PC-9 (cell line): ENCODE measurements around the gene OOSP1.

Source experiments
- EZH2 ChIP-seq: fragments of 200-600 bp; sonication (generic); IDR thresholded peaks from 2 replicates; pipeline ENCODE4 v1.8.0; 2017; ENCODE audit warnings: antibody characterized with exemption, low read depth
- TF ChIP-seq, protein P1 (sequence below): fragments of 200-600 bp; sonication (generic); conservative IDR thresholded peaks from 2 replicates; pipeline ENCODE4 v1.6.1; 2017; ENCODE audit warnings: mixed run types, antibody characterized with exemption, mild to moderate bottlenecking, moderate library complexity

DNA sequence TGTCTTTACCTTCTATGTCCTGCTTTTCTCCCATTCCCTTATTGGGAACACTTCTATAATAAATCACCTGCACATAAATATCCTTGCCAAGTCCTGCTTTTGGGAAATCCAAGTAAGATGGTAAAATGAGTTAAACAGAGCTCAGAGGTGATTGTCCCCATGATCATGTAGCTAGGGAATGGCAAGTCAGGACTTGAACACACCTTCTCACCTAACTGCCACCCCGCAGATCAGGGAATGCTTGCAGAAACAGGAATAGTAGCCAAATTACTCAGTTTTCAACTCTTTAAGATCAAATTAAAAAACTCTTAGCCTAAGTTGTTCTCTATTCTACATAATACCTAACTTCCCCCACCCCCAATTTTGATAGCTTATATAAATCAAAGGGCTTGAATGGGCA lies 43.6 kb upstream of the OOSP1 start:
- TF ChIP-seq, protein P1, sequence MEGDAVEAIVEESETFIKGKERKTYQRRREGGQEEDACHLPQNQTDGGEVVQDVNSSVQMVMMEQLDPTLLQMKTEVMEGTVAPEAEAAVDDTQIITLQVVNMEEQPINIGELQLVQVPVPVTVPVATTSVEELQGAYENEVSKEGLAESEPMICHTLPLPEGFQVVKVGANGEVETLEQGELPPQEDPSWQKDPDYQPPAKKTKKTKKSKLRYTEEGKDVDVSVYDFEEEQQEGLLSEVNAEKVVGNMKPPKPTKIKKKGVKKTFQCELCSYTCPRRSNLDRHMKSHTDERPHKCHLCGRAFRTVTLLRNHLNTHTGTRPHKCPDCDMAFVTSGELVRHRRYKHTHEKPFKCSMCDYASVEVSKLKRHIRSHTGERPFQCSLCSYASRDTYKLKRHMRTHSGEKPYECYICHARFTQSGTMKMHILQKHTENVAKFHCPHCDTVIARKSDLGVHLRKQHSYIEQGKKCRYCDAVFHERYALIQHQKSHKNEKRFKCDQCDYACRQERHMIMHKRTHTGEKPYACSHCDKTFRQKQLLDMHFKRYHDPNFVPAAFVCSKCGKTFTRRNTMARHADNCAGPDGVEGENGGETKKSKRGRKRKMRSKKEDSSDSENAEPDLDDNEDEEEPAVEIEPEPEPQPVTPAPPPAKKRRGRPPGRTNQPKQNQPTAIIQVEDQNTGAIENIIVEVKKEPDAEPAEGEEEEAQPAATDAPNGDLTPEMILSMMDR, result no peak
- TF ChIP-seq EZH2, result no peak
